Endothelial cell of umbilical vein (primary cell): ENCODE measurements around the gene MAPKAPK2. TPM values are rescaled to one million over a fixed set of nuclear protein-coding genes. Genes with fewer than 3 reads are reported as not detected.

ENCODE experiments used
- BruUV-seq: library from RNA; stranded (reverse); fragments of 400-500 nt; replicated peaks from 2 replicates; lab custom pipeline; 2021; lab: Mats Ljungman, UMichigan
- CTCF ChIA-PET: fragments of 300-600, 350-600 bp; sonication (Branson Sonifier 250); formaldehyde crosslinking; loops from one replicate; lab custom pipeline; 2021; ENCODE audit warnings: antibody characterized with exemption, inconsistent platforms; lab: Charles Lee
- POLR2A ChIA-PET: fragments of 300-600, 350-600 bp; sonication (Branson Sonifier 250); formaldehyde crosslinking; loops from one replicate; lab custom pipeline; 2021; ENCODE audit warnings: antibody characterized with exemption, inconsistent platforms; lab: Charles Lee
- DNase-seq: peaks from one replicate; pipeline ENCODE4 v3.0.0-alpha.2; 2011; ENCODE audit warnings: low read depth, low spot score
- FAIRE-seq: peaks from 2 replicates; lab custom pipeline; 2011; peaks lifted over from hg19 to GRCh38; lab: Jason Lieb, UNC
- H2AFZ ChIP-seq: 2 replicates; pipeline ENCODE4 v1.6.0; 2012; ENCODE audit warnings: low read depth, low read length, control low read depth, inconsistent platforms
- H3K27ac ChIP-seq: 2 replicates; pipeline ENCODE4 v1.5.1; 2011; ENCODE audit warnings: low read depth, mild to moderate bottlenecking, control low read depth, low read length, moderate library complexity; ENCODE audit not compliant: insufficient read depth
- H3K27me3 ChIP-seq, 2 experiments: 2 replicates each; pipeline versions ENCODE4 v1.6.0 to v1.6.1; 2011; ENCODE audit warnings: low read length in 2 of 2, mixed read lengths in 1 of 2; ENCODE audit not compliant: control insufficient read depth in 2 of 2, insufficient read depth in 2 of 2
- H3K36me3 ChIP-seq, 2 experiments: 2 replicates in 1 of 2; 3 replicates in 1 of 2; pipeline ENCODE4 v1.5.1; 2011; ENCODE audit warnings: low read length in 2 of 2, mild to moderate bottlenecking in 1 of 2, moderate library complexity in 1 of 2; ENCODE audit not compliant: control insufficient read depth in 2 of 2, insufficient read depth in 2 of 2; ENCODE audit errors: extremely low read depth in 1 of 2
- H3K4me1 ChIP-seq: 3 replicates; pipeline ENCODE4 v1.5.1; 2011; ENCODE audit warnings: mild to moderate bottlenecking, low read length; ENCODE audit not compliant: control insufficient read depth, insufficient read depth; ENCODE audit errors: extremely low read depth
- H3K4me2 ChIP-seq: 2 replicates; pipeline ENCODE4 v1.6.1; 2011; ENCODE audit warnings: low read length, control low read depth, mixed read lengths; ENCODE audit not compliant: insufficient read depth
- H3K4me3 ChIP-seq, 3 experiments: fragments of 200-600 bp in 1 of 3; sonication (generic), shearing (Covaris generic) in 1 of 3; replicated peaks in 1 of 3; 2 replicates each; pipeline ENCODE4 v1.5.1; 2011 to 2016; ENCODE audit warnings: control low read depth in 3 of 3, low read length in 3 of 3, mild to moderate bottlenecking in 2 of 3, inconsistent platforms in 1 of 3, low read depth in 1 of 3, moderate library complexity in 1 of 3; ENCODE audit not compliant: insufficient read depth in 1 of 3
- H3K79me2 ChIP-seq: 2 replicates; pipeline ENCODE4 v1.6.0; 2012; ENCODE audit warnings: low read length, inconsistent platforms; ENCODE audit not compliant: control insufficient read depth, insufficient read depth
- H3K9ac ChIP-seq: replicated peaks from 2 replicates; pipeline ENCODE3; 2011; ENCODE audit warnings: low read length, control low read depth; ENCODE audit not compliant: insufficient read depth; ENCODE audit errors: extremely low read depth
- H3K9me1 ChIP-seq: replicated peaks from 3 replicates; pipeline ENCODE4 v1.6.0; 2011; ENCODE audit warnings: mild to moderate bottlenecking, low read length; ENCODE audit not compliant: control insufficient read depth, insufficient read depth; ENCODE audit errors: extremely low read depth
- H3K9me3 ChIP-seq: replicated peaks from 2 replicates; pipeline ENCODE4 v1.5.1; 2012; ENCODE audit warnings: low read length, inconsistent platforms; ENCODE audit not compliant: control insufficient read depth, insufficient read depth
- H4K20me1 ChIP-seq: replicated peaks from 2 replicates; pipeline ENCODE3; 2011; ENCODE audit warnings: mild to moderate bottlenecking, low read length; ENCODE audit not compliant: control insufficient read depth, insufficient read depth; ENCODE audit errors: extremely low read depth
- EZH2 ChIP-seq: IDR thresholded peaks from 2 replicates; pipeline ENCODE4 v1.6.1; 2012; ENCODE audit warnings: borderline replicate concordance, low read depth, mild to moderate bottlenecking, moderate library complexity, low read length, inconsistent platforms; ENCODE audit not compliant: severe bottlenecking
- FOS ChIP-seq: IDR thresholded peaks from 2 replicates; pipeline ENCODE4 v1.6.1; 2011; ENCODE audit warnings: mild to moderate bottlenecking, low read length, moderate library complexity, borderline replicate concordance; ENCODE audit not compliant: insufficient read depth
- GATA2 ChIP-seq: IDR thresholded peaks from 2 replicates; pipeline ENCODE4 v1.7.0; 2011; ENCODE audit warnings: low read depth, mild to moderate bottlenecking, moderate library complexity, mixed read lengths, low read length; ENCODE audit not compliant: insufficient read length, insufficient read depth
- JUN ChIP-seq: IDR thresholded peaks from 2 replicates; pipeline ENCODE4 v1.6.1; 2011; ENCODE audit warnings: borderline replicate concordance, low read depth; ENCODE audit not compliant: insufficient read length, insufficient read depth
- MYC ChIP-seq: IDR thresholded peaks from one replicate; pipeline ENCODE4 v1.6.1; 2011; ENCODE audit warnings: mild to moderate bottlenecking, low read depth, low read length
- POLR2A ChIP-seq: IDR thresholded peaks from 2 replicates; pipeline ENCODE4 v1.6.1; 2012; ENCODE audit warnings: low read depth, mild to moderate bottlenecking, control low read depth, low read length
- POLR2AphosphoS5 ChIP-seq: IDR thresholded peaks from 2 replicates; pipeline ENCODE4 v1.6.1; 2012; ENCODE audit warnings: low read depth, mild to moderate bottlenecking, control low read depth, low read length, moderate library complexity; ENCODE audit not compliant: insufficient read depth
- dilution Hi-C: fragments of 300-500 bp; cut with MboI; formaldehyde crosslinking; loops from one replicate; pipeline ENCODE4 v1.15.0; 2019; ENCODE audit warnings: low sequenced_read_pairs; ENCODE audit not compliant: extremely low pct_ligation_motif_present
- intact Hi-C: fragments of 100-400 bp; cut with micrococcal nuclease; formaldehyde crosslinking; loops from one replicate; pipeline ENCODE4 v1.10.0; 2022
- polyA plus RNA-seq, 4 experiments: library from polyadenylated mRNA; depleted of rRNA in 3 of 4; stranded (reverse) in 3 of 4; unstranded in 1 of 4; fragments of >200 nt; gene quantifications; 2 replicates each; pipeline versions ENCODE4 v1.2.1 to v1.2.3, GENCODE V29; 2011 to 2012; ENCODE audit warnings: missing spikeins in 1 of 4
- total RNA-seq: library from RNA; stranded (reverse); gene quantifications from 2 replicates; pipeline ENCODE4 v1.2.3, GENCODE V29; 2021
- TF ChIP-seq, protein P1 (sequence below): IDR thresholded peaks from 2 replicates; pipeline ENCODE4 v1.6.1; 2011; ENCODE audit not compliant: insufficient read depth, insufficient read length
- TF ChIP-seq, protein P2 (sequence below), 2 donors: IDR thresholded peaks; 1 replicate in 1 of 2; 2 replicates in 1 of 2; pipeline ENCODE4 v1.5.1; 2011; ENCODE audit warnings: low read length in 2 of 2, mild to moderate bottlenecking in 2 of 2, moderate library complexity in 2 of 2, control low read depth in 1 of 2, inconsistent platforms in 1 of 2, low read depth in 1 of 2; ENCODE audit not compliant: insufficient read depth in 1 of 2; ENCODE audit errors: extremely low read depth in 1 of 2

Gene MAPKAPK2
- total and polyA plus RNA-seq, 2 donors (not counting 3 experiments of a cell fraction or from before 2014, with no cell fraction given): 52.9 to 69.1 TPM

DNA sequence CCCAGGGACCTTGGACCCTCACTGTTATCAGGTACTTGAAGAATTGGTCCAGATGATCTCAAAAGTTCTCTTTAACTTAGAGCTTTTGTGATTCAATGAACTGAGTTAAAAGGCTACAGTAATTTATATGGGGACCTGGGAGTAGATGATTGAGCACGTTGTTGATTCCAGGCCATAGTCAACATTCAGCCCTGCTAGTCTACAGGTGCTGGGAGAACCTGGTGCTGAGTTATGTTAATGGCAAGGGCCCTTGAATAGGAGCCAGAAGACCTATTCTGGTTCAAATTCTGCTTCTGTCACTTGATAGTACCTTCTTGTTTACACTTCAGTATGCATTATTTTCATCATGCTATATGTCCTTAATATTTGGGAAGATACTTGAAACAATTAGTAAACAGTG is 38.2 kb upstream of the MAPKAPK2 start:
- no peaks in the 10 kb centered on the region for H4K20me1 ChIP-seq
- no peak overlapping the region for H2AFZ ChIP-seq
- POLR2A ChIA-PET: no interaction called here
- H3K36me3 ChIP-seq: peaks cover 6 to 7% of the 10 kb centered on the region in 2 experiments
- no peaks in the 10 kb centered on the region for H3K27me3 ChIP-seq
- FAIRE-seq: no peak
- H3K4me3 ChIP-seq: no peak overlapping the region
- BruUV-seq: no TSS peak
- TF ChIP-seq, protein P1, sequence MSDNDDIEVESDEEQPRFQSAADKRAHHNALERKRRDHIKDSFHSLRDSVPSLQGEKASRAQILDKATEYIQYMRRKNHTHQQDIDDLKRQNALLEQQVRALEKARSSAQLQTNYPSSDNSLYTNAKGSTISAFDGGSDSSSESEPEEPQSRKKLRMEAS: no peak
- TF ChIP-seq POLR2A: no peak
- TF ChIP-seq, protein P2, sequence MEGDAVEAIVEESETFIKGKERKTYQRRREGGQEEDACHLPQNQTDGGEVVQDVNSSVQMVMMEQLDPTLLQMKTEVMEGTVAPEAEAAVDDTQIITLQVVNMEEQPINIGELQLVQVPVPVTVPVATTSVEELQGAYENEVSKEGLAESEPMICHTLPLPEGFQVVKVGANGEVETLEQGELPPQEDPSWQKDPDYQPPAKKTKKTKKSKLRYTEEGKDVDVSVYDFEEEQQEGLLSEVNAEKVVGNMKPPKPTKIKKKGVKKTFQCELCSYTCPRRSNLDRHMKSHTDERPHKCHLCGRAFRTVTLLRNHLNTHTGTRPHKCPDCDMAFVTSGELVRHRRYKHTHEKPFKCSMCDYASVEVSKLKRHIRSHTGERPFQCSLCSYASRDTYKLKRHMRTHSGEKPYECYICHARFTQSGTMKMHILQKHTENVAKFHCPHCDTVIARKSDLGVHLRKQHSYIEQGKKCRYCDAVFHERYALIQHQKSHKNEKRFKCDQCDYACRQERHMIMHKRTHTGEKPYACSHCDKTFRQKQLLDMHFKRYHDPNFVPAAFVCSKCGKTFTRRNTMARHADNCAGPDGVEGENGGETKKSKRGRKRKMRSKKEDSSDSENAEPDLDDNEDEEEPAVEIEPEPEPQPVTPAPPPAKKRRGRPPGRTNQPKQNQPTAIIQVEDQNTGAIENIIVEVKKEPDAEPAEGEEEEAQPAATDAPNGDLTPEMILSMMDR (IDR thresholded peaks at IDR 0.05; ENCODE audit: extremely low read depth in 1 of 2, insufficient read depth in 1 of 2, low read depth in 1 of 2, low read length in 2 of 2): no peak
- no peak for TF ChIP-seq MYC
- no peak for TF ChIP-seq JUN
- no peaks in the 10 kb centered on the region for H3K9me3 ChIP-seq
- no peaks in the 10 kb centered on the region for H3K9me1 ChIP-seq
- dilution Hi-C loops: no loop called here
- H3K4me2 ChIP-seq: no peak overlapping the region
- intact Hi-C loops: no loop called here
- no peak for DNase-seq
- no peak overlapping the region for H3K27ac ChIP-seq
- no peaks in the 10 kb centered on the region for H3K4me1 ChIP-seq
- no peak overlapping the region for H3K9ac ChIP-seq
- CTCF ChIA-PET: interaction anchor here (6.6 kb wide), 1 partner anchor 17 kb away, joined by 52 read pairs; no protein-coding TSS in a partner anchor
- H3K79me2 ChIP-seq: no peaks in the 10 kb centered on the region

DNA sequence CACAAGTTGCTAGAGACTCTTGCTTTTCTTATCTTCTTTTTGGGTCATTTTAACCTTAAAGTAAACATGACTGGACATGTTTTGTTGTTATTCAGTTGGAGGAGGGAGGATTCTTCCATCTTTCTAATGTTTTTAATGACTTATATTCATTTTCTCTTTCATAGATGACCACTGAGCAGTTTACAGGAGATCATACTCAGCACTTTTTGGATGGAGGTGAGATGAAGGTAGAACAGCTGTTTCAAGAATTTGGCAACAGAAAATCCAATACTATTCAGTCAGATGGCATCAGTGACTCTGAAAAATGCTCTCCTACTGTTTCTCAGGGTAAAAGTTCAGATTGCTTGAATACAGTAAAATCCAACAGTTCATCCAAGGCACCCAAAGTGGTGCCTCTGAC is 37.5 kb upstream of the MAPKAPK2 start:
- Histone ChIP-seq H2AFZ (no peak overlapping the region), H3K9ac (no peak overlapping the region), H4K20me1 (no peaks in the 10 kb centered on the region), H3K27me3 (no peaks in the 10 kb centered on the region), H3K36me3 (peaks cover 6 to 7% of the 10 kb centered on the region in 2 experiments), H3K9me1 (no peaks in the 10 kb centered on the region), H3K9me3 (no peaks in the 10 kb centered on the region), H3K27ac (no peak overlapping the region), H3K4me1 (no peaks in the 10 kb centered on the region), H3K79me2 (no peaks in the 10 kb centered on the region), H3K4me2 (no peak overlapping the region), H3K4me3 (no peak overlapping the region)
- FAIRE-seq (no peak), DNase-seq (no peak)
- no TSS peak for BruUV-seq
- dilution Hi-C loops: no loop called here
- CTCF ChIA-PET: interaction anchor here (1.8 to 6.6 kb wide), 2 partner anchors 12 to 16 kb away, joined by 6 to 52 read pairs; partner anchors contain the start of gene DYRK3
- TF ChIP-seq, protein P2 (IDR thresholded peaks at IDR 0.05; ENCODE audit: extremely low read depth in 1 of 2, insufficient read depth in 1 of 2, low read depth in 1 of 2, low read length in 2 of 2): no peak
- TF ChIP-seq MYC: no peak
- no peak for TF ChIP-seq JUN
- TF ChIP-seq POLR2A: no peak
- TF ChIP-seq POLR2AphosphoS5: no peak
- TF ChIP-seq, protein P1: no peak
- TF ChIP-seq FOS: no peak
- no peak for TF ChIP-seq GATA2
- no peak for TF ChIP-seq EZH2
- intact Hi-C loops: no loop called here
- POLR2A ChIA-PET: no interaction called here
